ENCODE measurements around the gene AURKA.

Gene AURKA

GRCh38 chr20:56378386-56378785, 13.6 kb downstream of the AURKA start:
- ATAC-seq (replicated peaks) = no peak
- H3K4me3 Mint-ChIP-seq = no peak overlapping the region

DNA sequence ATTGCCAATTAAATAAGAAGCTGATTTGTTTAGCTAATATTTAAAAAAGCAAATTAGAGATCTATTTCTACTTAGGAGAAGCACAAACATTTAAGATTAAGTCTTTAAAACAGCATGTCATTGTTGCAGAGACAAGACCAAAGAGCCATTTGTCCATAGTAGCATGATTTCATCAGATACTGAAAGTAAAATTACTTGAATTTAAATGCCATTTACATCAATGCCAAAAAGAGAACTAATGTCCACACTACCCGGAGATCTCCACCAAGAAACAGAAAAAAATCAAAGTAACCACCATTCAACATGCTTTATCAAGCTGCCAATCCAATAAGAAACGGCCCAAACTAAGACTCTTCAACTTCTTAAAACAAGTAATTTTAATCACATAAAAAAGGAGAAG, 15.7 kb downstream of the AURKA start:
- Mint-ChIP-seq H3K4me3 (no peak overlapping the region), H3K4me1 (ENCODE audit: low read depth in 2 of 2) (peaks cover 0 to 9% of the 10 kb centered on the region in 2 donors), H3K36me3 (ENCODE audit: insufficient read depth) (peaks cover 9% of the 10 kb centered on the region), H3K9me3 (no peaks in the 10 kb centered on the region), H3K27me3 (no peaks in the 10 kb centered on the region), H3K27ac (peak overlapping the region in 1 of 2 donors; percentile 41)
- ATAC-seq (replicated peaks) (no peak), DNase-seq (no peak)

More at GRCh38 chr20:56378386-56378785, 13.6 kb downstream of the AURKA start:
- H3K27me3 Mint-ChIP-seq = no peaks in the 10 kb centered on the region
- no peaks in the 10 kb centered on the region for H3K9me3 Mint-ChIP-seq
- DNase-seq = no peak
- H3K36me3 Mint-ChIP-seq (ENCODE audit: insufficient read depth) = peaks cover 12% of the 10 kb centered on the region
- no peak overlapping the region for H3K27ac Mint-ChIP-seq
- H3K4me1 Mint-ChIP-seq (ENCODE audit: low read depth in 2 of 2) = peaks cover 0 to 2% of the 10 kb centered on the region in 2 donors

DNA sequence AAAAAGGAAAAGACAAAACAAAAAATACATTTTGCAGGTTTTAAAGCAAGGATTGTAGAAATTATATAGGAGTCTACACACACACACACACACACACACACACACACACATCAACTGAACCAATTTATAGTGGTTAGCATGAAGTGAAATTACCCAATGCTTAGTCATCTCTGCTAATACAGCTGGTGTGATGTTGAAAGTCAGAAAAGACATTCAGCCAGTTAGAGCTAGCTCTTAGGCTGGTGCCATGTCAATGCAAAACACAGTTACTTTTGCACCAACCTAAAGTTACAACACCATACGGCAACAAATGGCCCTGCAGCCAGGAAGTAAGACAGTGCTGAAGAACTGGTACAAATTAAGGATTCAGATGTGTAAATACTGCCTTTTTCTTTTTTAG, 18.1 kb downstream of the AURKA start:
- Mint-ChIP-seq H3K27ac (no peak overlapping the region), H3K4me3 (no peak overlapping the region), H3K9me3 (no peaks in the 10 kb centered on the region), H3K4me1 (ENCODE audit: low read depth in 2 of 2) (peaks cover 0 to 9% of the 10 kb centered on the region in 2 donors), H3K27me3 (no peaks in the 10 kb centered on the region), H3K36me3 (ENCODE audit: insufficient read depth) (peaks cover 7% of the 10 kb centered on the region)
- ATAC-seq (replicated peaks) (peak; percentile 85), DNase-seq (no peak)

GRCh38 chr20:56372850-56373249, 19.2 kb downstream of the AURKA start:
- no peaks in the 10 kb centered on the region for H3K27me3 Mint-ChIP-seq
- H3K4me1 Mint-ChIP-seq (ENCODE audit: low read depth in 2 of 2) = peaks cover 0 to 9% of the 10 kb centered on the region in 2 donors
- peak overlapping the region in 1 of 2 donors; percentile 83 for H3K27ac Mint-ChIP-seq
- no peak overlapping the region for H3K4me3 Mint-ChIP-seq
- peaks cover 7% of the 10 kb centered on the region for H3K36me3 Mint-ChIP-seq (ENCODE audit: insufficient read depth)
- ATAC-seq (replicated peaks) = no peak
- no peaks in the 10 kb centered on the region for H3K9me3 Mint-ChIP-seq
- no peak for DNase-seq

DNA sequence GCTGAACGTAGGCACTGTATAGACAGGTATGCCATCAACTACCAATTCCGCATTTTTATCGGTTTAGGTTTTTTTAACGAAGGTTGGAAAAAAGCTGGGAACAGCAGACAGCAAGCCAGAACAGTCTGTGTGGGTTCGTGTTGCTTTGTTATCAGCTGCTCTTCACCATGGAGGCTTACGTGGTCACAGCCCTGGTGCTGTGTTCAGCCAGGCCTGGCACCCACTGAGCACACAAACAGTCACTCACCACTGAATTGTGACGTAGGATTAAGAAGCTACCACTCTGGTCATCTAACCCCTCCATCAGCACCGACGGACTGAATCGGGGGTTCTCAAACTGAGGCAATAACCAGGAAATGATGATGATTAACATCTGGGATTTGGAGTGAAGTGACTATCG, 20.0 kb downstream of the AURKA start:
- Mint-ChIP-seq H3K36me3 (ENCODE audit: insufficient read depth) (peaks cover 7% of the 10 kb centered on the region), H3K4me1 (ENCODE audit: low read depth in 2 of 2) (peaks cover 0 to 9% of the 10 kb centered on the region in 2 donors)

DNA sequence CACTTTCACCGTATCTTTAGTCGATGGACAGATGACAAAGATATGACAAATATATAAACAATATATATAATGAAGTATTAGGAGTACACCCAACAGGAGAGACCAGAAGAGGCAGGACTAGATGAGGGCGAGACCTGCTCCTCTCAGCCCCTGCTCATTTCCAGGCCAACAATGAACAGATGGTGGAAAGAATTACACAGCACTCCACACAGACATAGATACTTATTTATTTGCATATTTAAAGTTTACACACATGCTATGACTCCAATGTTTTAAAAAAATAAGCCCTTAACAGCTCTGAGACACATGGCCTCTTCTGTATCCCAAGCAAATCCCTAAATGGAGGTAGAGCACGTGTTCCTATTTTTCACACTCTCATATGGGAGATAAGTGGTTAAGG, 22.8 kb downstream of the AURKA start:
- Mint-ChIP-seq H3K27ac (no peak overlapping the region), H3K4me3 (no peak overlapping the region), H3K27me3 (no peaks in the 10 kb centered on the region), H3K36me3 (ENCODE audit: insufficient read depth) (peaks cover 4% of the 10 kb centered on the region), H3K4me1 (ENCODE audit: low read depth in 2 of 2) (peaks cover 0 to 11% of the 10 kb centered on the region in 2 donors), H3K9me3 (no peaks in the 10 kb centered on the region)
- no peak for DNase-seq
- ATAC-seq (replicated peaks) = no peak

More for the DNA sequence above, 20.0 kb downstream of the AURKA start:
- Mint-ChIP-seq H3K9me3 (no peaks in the 10 kb centered on the region), H3K4me3 (no peak overlapping the region), H3K27me3 (no peaks in the 10 kb centered on the region), H3K27ac (no peak overlapping the region)
- ATAC-seq (replicated peaks) = no peak
- no peak for DNase-seq

- Mint-ChIP-seq H3K36me3 (ENCODE audit: insufficient read depth) (peaks cover 4% of the 10 kb centered on the region), H3K4me3 (no peak overlapping the region), H3K27me3 (no peaks in the 10 kb centered on the region), H3K4me1 (ENCODE audit: low read depth in 2 of 2) (peaks cover 0 to 11% of the 10 kb centered on the region in 2 donors), H3K27ac (no peak overlapping the region), H3K9me3 (no peaks in the 10 kb centered on the region)
- DNase-seq (no peak), ATAC-seq (replicated peaks) (no peak)
Measured at GRCh38 chr20:56368351-56369134, 23.5 kb downstream of the AURKA start.

GRCh38 chr20:56363491-56363890, 28.5 kb downstream of the AURKA start:
- H3K9me3 Mint-ChIP-seq = no peaks in the 10 kb centered on the region
- H3K36me3 Mint-ChIP-seq (ENCODE audit: insufficient read depth) = peaks cover 2% of the 10 kb centered on the region
- H3K27ac Mint-ChIP-seq = no peak overlapping the region
- H3K27me3 Mint-ChIP-seq = no peaks in the 10 kb centered on the region
- no peak overlapping the region for H3K4me3 Mint-ChIP-seq
- peaks cover 14 to 15% of the 10 kb centered on the region in 2 donors for H3K4me1 Mint-ChIP-seq (ENCODE audit: low read depth in 2 of 2)
- ATAC-seq (replicated peaks) (no peak), DNase-seq (no peak)

GRCh38 chr20:56362833-56363413, 29.1 kb downstream of the AURKA start:
- Mint-ChIP-seq H3K36me3 (ENCODE audit: insufficient read depth) (peaks cover 2% of the 10 kb centered on the region), H3K27me3 (no peaks in the 10 kb centered on the region), H3K4me1 (ENCODE audit: low read depth in 2 of 2) (peaks cover 14 to 20% of the 10 kb centered on the region in 2 donors), H3K4me3 (no peak overlapping the region), H3K27ac (no peak overlapping the region), H3K9me3 (no peaks in the 10 kb centered on the region)
- no peak for DNase-seq
- ATAC-seq (replicated peaks) = no peak

GRCh38 chr20:56361900-56362299, 30.1 kb downstream of the AURKA start:
- H3K27me3 Mint-ChIP-seq = no peaks in the 10 kb centered on the region
- ATAC-seq (replicated peaks) = no peak
- DNase-seq = no peak
- peaks cover 2% of the 10 kb centered on the region for H3K36me3 Mint-ChIP-seq (ENCODE audit: insufficient read depth)
- H3K4me3 Mint-ChIP-seq = no peak overlapping the region
- peaks cover 14 to 20% of the 10 kb centered on the region in 2 donors for H3K4me1 Mint-ChIP-seq (ENCODE audit: low read depth in 2 of 2)
- H3K27ac Mint-ChIP-seq = no peak overlapping the region
- no peaks in the 10 kb centered on the region for H3K9me3 Mint-ChIP-seq

DNA sequence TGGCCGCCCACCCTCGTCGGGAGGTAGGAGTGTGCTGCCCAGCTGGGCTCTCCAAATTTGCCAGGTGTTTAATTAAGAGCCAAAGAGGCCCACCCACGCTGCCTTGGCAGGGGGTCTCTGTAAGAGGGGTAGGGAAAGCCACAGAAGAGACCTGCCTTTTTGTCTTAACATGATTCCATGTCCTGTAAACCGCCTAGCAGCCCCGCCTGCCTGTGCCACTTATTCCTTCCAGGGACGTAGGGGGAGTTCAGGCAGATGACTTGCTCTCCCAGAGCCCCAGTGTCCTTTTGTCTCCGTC, 31.2 kb downstream of the AURKA start:
- Mint-ChIP-seq H3K36me3 (ENCODE audit: insufficient read depth) (peaks cover 2% of the 10 kb centered on the region), H3K4me1 (ENCODE audit: low read depth in 2 of 2) (peaks cover 14 to 20% of the 10 kb centered on the region in 2 donors), H3K9me3 (no peaks in the 10 kb centered on the region), H3K27me3 (no peaks in the 10 kb centered on the region), H3K4me3 (peak overlapping the region; percentile 25 to 84), H3K27ac (no peak overlapping the region)
- ATAC-seq (replicated peaks) (no peak), DNase-seq (no peak)

- Mint-ChIP-seq H3K27me3 (no peaks in the 10 kb centered on the region), H3K27ac (peak overlapping the region; percentile 41 to 86), H3K9me3 (no peaks in the 10 kb centered on the region), H3K36me3 (ENCODE audit: insufficient read depth) (peaks cover 2% of the 10 kb centered on the region), H3K4me1 (ENCODE audit: low read depth in 2 of 2) (peaks cover 14 to 20% of the 10 kb centered on the region in 2 donors), H3K4me3 (peak overlapping the region; percentile 82 to 84)
- no peak for DNase-seq
- ATAC-seq (replicated peaks) = no peak
Measured at GRCh38 chr20:56360133-56360907, 31.7 kb downstream of the AURKA start.

DNA sequence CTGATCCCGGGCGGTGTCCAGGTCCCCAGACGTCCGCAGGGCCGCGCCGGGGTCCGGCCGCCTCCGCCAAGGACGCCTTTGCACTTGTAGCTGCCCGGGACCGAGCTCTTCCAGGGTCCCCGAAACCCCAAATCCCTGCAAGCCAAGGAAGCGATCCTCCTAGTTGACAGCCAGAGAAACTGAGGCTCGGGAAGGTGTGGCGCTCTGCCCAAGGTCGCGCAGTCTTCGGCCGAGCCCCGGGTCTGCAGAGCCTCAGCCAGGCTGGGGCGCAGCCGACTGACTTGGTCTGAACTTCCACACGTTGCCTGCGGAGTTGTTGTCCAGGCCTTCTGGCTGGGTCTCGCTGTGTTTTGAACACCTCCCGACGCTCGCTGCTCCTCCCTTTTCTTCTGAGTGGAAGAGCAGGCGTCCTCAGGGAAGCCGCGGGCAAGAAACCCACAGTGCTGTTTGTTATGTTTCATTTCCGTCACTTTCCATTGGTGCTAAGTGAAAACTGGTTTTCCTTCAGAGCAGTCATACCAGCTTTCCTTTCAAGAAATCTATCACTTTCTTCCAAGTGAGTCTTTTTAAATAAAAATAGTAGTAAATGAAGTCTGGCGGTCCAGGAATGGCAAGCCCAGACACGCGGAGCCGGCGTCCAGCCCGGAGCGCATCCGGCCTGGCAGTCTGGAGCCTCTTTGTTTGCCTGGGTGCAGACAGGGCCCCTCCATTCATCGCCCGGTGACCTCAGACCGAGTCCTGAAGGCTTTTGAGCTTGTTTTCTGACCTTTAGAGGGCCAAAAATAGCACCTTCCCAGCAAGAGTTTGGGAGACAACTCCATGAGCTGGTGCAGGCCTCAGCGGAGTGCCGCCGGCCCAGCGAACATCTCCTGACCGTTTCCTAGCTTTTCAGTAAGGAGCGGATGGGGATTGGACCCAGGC, 32.5 kb downstream of the AURKA start:
- Mint-ChIP-seq H3K36me3 (ENCODE audit: insufficient read depth) (peaks cover 2% of the 10 kb centered on the region), H3K27me3 (no peaks in the 10 kb centered on the region), H3K4me3 (peak overlapping the region; percentile 82 to 84), H3K27ac (peak overlapping the region in 1 of 2 donors; percentile 86), H3K9me3 (no peaks in the 10 kb centered on the region), H3K4me1 (ENCODE audit: low read depth in 2 of 2) (peaks cover 14 to 20% of the 10 kb centered on the region in 2 donors)
- ATAC-seq (replicated peaks) (peak; percentile 13), DNase-seq (no peak)

Measured in effector memory CD8-positive, alpha-beta T cell (primary cell).